Measurements from ENCODE around the gene MS4A6E.

DNA sequence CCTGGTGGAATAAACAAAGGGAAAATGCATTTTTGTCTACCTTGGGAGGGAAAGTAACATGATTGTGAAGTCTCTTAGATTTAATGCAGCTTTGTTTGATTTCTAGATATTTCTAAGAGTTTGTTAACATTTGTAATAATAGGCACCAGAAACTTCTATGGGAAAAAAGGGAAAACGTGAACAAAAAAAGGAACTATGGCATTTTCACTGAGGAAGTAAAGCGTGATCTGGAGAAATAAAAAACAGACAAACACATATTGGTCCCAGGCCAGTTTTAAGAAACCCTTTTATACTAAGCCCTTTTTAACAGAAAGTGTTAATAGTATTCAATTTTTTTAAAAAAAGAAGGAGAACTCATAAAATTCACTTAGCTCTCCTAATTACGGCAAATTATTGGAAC is 44.3 kb downstream of the MS4A6E start:
- TF ChIP-seq EZH2 (IDR thresholded peaks at IDR 0.05; ENCODE audit: borderline replicate concordance, low read length): no peak
- TF ChIP-seq, protein P1, sequence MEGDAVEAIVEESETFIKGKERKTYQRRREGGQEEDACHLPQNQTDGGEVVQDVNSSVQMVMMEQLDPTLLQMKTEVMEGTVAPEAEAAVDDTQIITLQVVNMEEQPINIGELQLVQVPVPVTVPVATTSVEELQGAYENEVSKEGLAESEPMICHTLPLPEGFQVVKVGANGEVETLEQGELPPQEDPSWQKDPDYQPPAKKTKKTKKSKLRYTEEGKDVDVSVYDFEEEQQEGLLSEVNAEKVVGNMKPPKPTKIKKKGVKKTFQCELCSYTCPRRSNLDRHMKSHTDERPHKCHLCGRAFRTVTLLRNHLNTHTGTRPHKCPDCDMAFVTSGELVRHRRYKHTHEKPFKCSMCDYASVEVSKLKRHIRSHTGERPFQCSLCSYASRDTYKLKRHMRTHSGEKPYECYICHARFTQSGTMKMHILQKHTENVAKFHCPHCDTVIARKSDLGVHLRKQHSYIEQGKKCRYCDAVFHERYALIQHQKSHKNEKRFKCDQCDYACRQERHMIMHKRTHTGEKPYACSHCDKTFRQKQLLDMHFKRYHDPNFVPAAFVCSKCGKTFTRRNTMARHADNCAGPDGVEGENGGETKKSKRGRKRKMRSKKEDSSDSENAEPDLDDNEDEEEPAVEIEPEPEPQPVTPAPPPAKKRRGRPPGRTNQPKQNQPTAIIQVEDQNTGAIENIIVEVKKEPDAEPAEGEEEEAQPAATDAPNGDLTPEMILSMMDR (IDR thresholded peaks at IDR 0.05; ENCODE audit: low read length): no peak

Measured in OCI-LY1 (cell line).